Endodermal cell (in vitro differentiated cells): ENCODE results near the gene ZNF536. TPM values are rescaled to one million over a fixed set of nuclear protein-coding genes. Genes with fewer than 3 reads are reported as not detected.
A peak's percentile ranks its signal among the peaks of the same experiment; 100 is the strongest.

Experiments used
- DNase-seq: peaks from one replicate; pipeline ENCODE4 v3.0.0-alpha.2; 2017
- H3K27ac ChIP-seq: 2 replicates; pipeline ENCODE4 v1.5.1; 2013; ENCODE audit warnings: mild to moderate bottlenecking, low read depth, low read length, moderate library complexity
- H3K27me3 ChIP-seq: 2 replicates; pipeline ENCODE4 v1.6.1; 2013; ENCODE audit warnings: mild to moderate bottlenecking, low read length, moderate library complexity; ENCODE audit not compliant: insufficient read depth, control insufficient read depth, poor library complexity, severe bottlenecking
- H3K36me3 ChIP-seq: 2 replicates; pipeline ENCODE4 v1.7.0; 2013; ENCODE audit warnings: mild to moderate bottlenecking, low read length, moderate library complexity; ENCODE audit not compliant: control insufficient read depth, insufficient read depth
- H3K4me1 ChIP-seq: one replicate; pipeline ENCODE4 v1.7.0; 2013; ENCODE audit warnings: low read length; ENCODE audit not compliant: control insufficient read depth, insufficient read depth
- H3K4me3 ChIP-seq: 2 replicates; pipeline ENCODE4 v1.5.1; 2013; ENCODE audit warnings: mild to moderate bottlenecking, low read length, moderate library complexity
- H3K9ac ChIP-seq: 2 replicates; pipeline ENCODE4 v1.6.1; 2013; ENCODE audit warnings: mild to moderate bottlenecking, low read length, moderate library complexity; ENCODE audit not compliant: poor library complexity, severe bottlenecking; ENCODE audit errors: extremely low read depth
- H3K9me3 ChIP-seq: 2 replicates; pipeline ENCODE4 v1.6.1; 2013; ENCODE audit warnings: mild to moderate bottlenecking, low read length, moderate library complexity; ENCODE audit not compliant: control insufficient read depth
- H3K27ac Mint-ChIP-seq: 2 replicates; pipeline ENCODE4 v1.8.0; 2020; ENCODE audit warnings: mixed read lengths
- H3K27me3 Mint-ChIP-seq: 2 replicates; pipeline ENCODE4 v1.8.0; 2021; ENCODE audit warnings: mild to moderate bottlenecking, mixed read lengths; ENCODE audit not compliant: insufficient read depth
- H3K36me3 Mint-ChIP-seq: 2 replicates; pipeline ENCODE4 v1.8.0; 2020; ENCODE audit warnings: low read depth, mixed read lengths
- H3K4me1 Mint-ChIP-seq: 2 replicates; pipeline ENCODE4 v1.8.0; 2020; ENCODE audit warnings: mixed read lengths
- H3K4me3 Mint-ChIP-seq: 2 replicates; pipeline ENCODE4 v1.8.0; 2020; ENCODE audit warnings: mild to moderate bottlenecking, moderate library complexity, mixed read lengths
- H3K9me3 Mint-ChIP-seq: 2 replicates; pipeline ENCODE4 v1.8.0; 2020; ENCODE audit warnings: mild to moderate bottlenecking, mixed read lengths
- WGBS, 2 experiments: methylation state at CpG; one replicate each; pipeline versions ENCODE4 v1.1.5 to v1.1.7; 2013; ENCODE audit warnings: missing lambda C conversion rate in 2 of 2, mixed read lengths in 1 of 2; ENCODE audit not compliant: insufficient coverage in 1 of 2, insufficient read length in 1 of 2; 5-methylcytosine and 5-hydroxymethylcytosine counted together
- total RNA-seq, 2 donors: library from RNA; stranded (reverse); fragmentation: NEBNext Ultra II Directional in 1 of 2; extraction: Animal tissue kit (Norgen Biotek cat#: 25700) in 1 of 2; gene quantifications; 2 replicates in 1 of 2; 3 replicates in 1 of 2; pipeline ENCODE4 v1.2.1, GENCODE V29; 2021
- TF ChIP-seq, protein P1 (sequence below): fragments of 200-600 bp; sonication (generic); conservative IDR thresholded peaks from 2 replicates; pipeline ENCODE4 v1.5.0; 2021; ENCODE audit warnings: antibody characterized with exemption, mild to moderate bottlenecking

The ZNF536 gene
- total RNA-seq, 2 donors from 2014 or later: not detected

DNA sequence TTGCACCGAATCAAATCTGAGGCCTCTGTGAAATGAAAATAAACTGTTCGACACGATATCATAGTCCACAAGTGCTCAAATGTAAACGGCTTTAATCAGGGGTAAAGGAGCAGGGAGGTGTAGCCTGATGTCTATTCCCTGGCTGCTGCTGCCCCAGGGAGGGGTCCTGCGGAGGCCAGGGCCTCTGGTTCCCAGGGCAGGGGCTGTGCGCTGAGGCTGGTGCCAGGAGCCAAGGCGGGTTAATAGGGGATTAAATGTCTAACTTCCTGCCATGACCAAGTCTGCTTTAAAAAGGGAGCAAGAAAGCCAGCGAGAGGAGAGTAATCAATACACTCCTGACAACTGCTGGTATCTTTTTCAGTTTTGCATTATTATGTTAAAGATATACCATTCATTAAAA, 59.4 kb downstream of the ZNF536 start:
- Mint-ChIP-seq H3K4me3 (no peak overlapping the region), H3K27ac (no peak overlapping the region), H3K9me3 (no peaks in the 10 kb centered on the region), H3K36me3 (no peaks in the 10 kb centered on the region), H3K27me3 (no peaks in the 10 kb centered on the region), H3K4me1 (no peaks in the 10 kb centered on the region)
- no peaks in the 10 kb centered on the region for H3K4me1 ChIP-seq
- H3K9ac ChIP-seq: no peak overlapping the region
- no peaks in the 10 kb centered on the region for H3K36me3 ChIP-seq
- no peak overlapping the region for H3K4me3 ChIP-seq
- no peaks in the 10 kb centered on the region for H3K27me3 ChIP-seq
- H3K9me3 ChIP-seq: no peaks in the 10 kb centered on the region
- DNase-seq: no peak
- TF ChIP-seq, protein P1, sequence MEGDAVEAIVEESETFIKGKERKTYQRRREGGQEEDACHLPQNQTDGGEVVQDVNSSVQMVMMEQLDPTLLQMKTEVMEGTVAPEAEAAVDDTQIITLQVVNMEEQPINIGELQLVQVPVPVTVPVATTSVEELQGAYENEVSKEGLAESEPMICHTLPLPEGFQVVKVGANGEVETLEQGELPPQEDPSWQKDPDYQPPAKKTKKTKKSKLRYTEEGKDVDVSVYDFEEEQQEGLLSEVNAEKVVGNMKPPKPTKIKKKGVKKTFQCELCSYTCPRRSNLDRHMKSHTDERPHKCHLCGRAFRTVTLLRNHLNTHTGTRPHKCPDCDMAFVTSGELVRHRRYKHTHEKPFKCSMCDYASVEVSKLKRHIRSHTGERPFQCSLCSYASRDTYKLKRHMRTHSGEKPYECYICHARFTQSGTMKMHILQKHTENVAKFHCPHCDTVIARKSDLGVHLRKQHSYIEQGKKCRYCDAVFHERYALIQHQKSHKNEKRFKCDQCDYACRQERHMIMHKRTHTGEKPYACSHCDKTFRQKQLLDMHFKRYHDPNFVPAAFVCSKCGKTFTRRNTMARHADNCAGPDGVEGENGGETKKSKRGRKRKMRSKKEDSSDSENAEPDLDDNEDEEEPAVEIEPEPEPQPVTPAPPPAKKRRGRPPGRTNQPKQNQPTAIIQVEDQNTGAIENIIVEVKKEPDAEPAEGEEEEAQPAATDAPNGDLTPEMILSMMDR: no peak
- no peak overlapping the region for H3K27ac ChIP-seq
- WGBS, 2 experiments: 92 to 97% methylated on average over 7 to 8 of the region's 8 CpGs

DNA sequence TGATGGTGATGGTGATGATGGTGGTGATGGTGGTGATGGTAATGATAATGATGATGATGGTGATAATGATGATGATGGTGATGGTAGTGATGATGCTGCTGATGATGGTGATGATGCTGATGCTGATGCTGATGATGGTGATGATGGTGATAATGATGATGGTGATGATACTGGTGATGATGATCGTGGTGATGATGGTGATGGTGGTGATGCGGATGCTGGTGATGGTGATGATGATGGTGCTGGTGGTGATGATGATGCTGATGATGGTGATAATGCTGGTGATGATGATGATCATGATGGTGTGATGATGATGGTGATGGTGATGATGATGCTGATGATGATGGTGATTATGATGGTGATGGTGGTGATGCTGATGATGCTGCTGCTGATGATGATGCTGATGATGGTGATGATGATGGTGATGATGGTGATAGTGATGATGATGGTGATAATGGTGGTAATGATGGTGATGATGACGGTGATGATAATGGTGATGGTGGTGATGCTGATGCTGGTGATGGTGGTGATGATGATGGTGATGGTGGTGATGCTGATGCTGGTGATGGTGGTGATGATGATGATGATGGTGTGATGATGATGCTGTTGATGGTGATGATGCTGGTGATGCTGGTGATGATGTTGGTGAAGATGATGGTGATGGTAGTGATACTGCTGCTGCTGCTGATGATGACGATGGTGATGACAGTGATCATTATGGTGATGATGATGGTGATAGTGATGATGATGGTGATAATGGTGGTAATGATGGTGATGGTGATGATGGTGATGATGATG, 62.8 kb downstream of the ZNF536 start:
- TF ChIP-seq, protein P1: no peak
- no peaks in the 10 kb centered on the region for H3K9me3 Mint-ChIP-seq

DNA sequence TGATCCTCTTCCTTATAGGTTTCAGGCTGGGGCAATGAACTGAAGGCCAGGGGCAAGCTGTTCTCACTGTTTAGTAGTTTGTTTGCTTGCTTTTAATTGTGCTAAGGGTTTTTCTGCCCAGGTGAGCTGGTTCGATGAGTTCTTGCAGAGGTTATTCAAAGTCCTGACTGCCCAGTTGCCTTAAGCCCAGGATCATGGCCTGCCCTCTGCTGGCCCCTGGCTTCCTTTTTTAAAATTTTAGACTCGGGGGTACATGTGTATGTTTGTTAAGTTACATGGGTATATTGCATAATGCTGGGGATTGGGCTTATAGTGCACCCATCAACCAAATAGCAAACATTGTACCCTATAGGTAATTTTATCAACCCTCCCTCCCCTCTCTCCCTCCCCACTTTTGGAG, 65.7 kb downstream of the ZNF536 start:
- Mint-ChIP-seq H3K36me3 (no peaks in the 10 kb centered on the region), H3K27me3 (no peaks in the 10 kb centered on the region), H3K27ac (no peak overlapping the region)

More for the DNA sequence above, 62.8 kb downstream of the ZNF536 start:
- Histone ChIP-seq H3K36me3 (no peaks in the 10 kb centered on the region), H3K4me1 (no peaks in the 10 kb centered on the region), H3K9ac (no peak overlapping the region), H3K9me3 (no peaks in the 10 kb centered on the region), H3K27me3 (no peaks in the 10 kb centered on the region), H3K27ac (no peak overlapping the region), H3K4me3 (no peak overlapping the region)
- H3K4me3 Mint-ChIP-seq: no peak overlapping the region
- no peak overlapping the region for H3K27ac Mint-ChIP-seq
- H3K4me1 Mint-ChIP-seq: no peaks in the 10 kb centered on the region
- H3K36me3 Mint-ChIP-seq: no peaks in the 10 kb centered on the region
- no peaks in the 10 kb centered on the region for H3K27me3 Mint-ChIP-seq
- WGBS, 2 experiments: 91 to 97% methylated on average over 4 of the region's 4 CpGs
- DNase-seq: no peak

More for the DNA sequence above, 65.7 kb downstream of the ZNF536 start:
- no peaks in the 10 kb centered on the region for H3K9me3 Mint-ChIP-seq
- peak; percentile 59 for DNase-seq
- WGBS, 2 experiments: 71 to 97% methylated on average over 1 of the region's 2 CpGs
- H3K4me3 Mint-ChIP-seq: no peak overlapping the region
- H3K4me3 ChIP-seq: no peak overlapping the region
- H3K27ac ChIP-seq: no peak overlapping the region
- no peaks in the 10 kb centered on the region for H3K36me3 ChIP-seq
- no peaks in the 10 kb centered on the region for H3K4me1 Mint-ChIP-seq
- H3K9ac ChIP-seq: no peak overlapping the region
- TF ChIP-seq, protein P1: peak; percentile 64
- H3K27me3 ChIP-seq: no peaks in the 10 kb centered on the region
- no peaks in the 10 kb centered on the region for H3K4me1 ChIP-seq
- no peaks in the 10 kb centered on the region for H3K9me3 ChIP-seq
